CD14-positive monocyte (primary cell): ENCODE results near the gene UGT1A8. TPM values are rescaled to one million over a fixed set of nuclear protein-coding genes. Genes with fewer than 3 reads are reported as not detected.

Source experiments
- DNase-seq, 3 donors: peaks; one replicate each; pipeline ENCODE4 v3.0.0-alpha.2; 2011 to 2022
- H2AFZ ChIP-seq: 2 replicates; pipeline ENCODE4 v1.6.0; 2012; ENCODE audit warnings: mild to moderate bottlenecking, low read depth, low read length, inconsistent platforms; ENCODE audit not compliant: insufficient read depth, poor library complexity, severe bottlenecking
- H3K27ac ChIP-seq, 2 donors: 1 replicate in 1 of 2; 2 replicates in 1 of 2; pipeline ENCODE4 v1.5.1; 2012 to 2013; ENCODE audit warnings: low read length in 2 of 2, control low read depth in 1 of 2, inconsistent platforms in 1 of 2, low read depth in 1 of 2, mild to moderate bottlenecking in 1 of 2
- H3K27me3 ChIP-seq, 2 donors: one replicate each; pipeline versions ENCODE4 v1.6.0 to v1.6.1; 2011 to 2013; ENCODE audit warnings: low read length in 2 of 2; ENCODE audit not compliant: control insufficient read depth in 2 of 2, insufficient read depth in 2 of 2
- H3K36me3 ChIP-seq, 2 donors: replicated peaks in 1 of 2; 1 replicate in 1 of 2; 2 replicates in 1 of 2; pipeline versions ENCODE4 v1.5.1 to v1.6.1; 2012 to 2013; ENCODE audit warnings: low read length in 2 of 2, control low read depth in 1 of 2, inconsistent platforms in 1 of 2, mild to moderate bottlenecking in 1 of 2; ENCODE audit not compliant: insufficient read depth in 2 of 2, control insufficient read depth in 1 of 2
- H3K4me1 ChIP-seq, 2 donors: 1 replicate in 1 of 2; 2 replicates in 1 of 2; pipeline versions ENCODE4 v1.5.1 to v1.6.1; 2012 to 2013; ENCODE audit warnings: low read length in 2 of 2, control low read depth in 1 of 2, inconsistent platforms in 1 of 2, mild to moderate bottlenecking in 1 of 2, moderate library complexity in 1 of 2; ENCODE audit not compliant: insufficient read depth in 2 of 2, control insufficient read depth in 1 of 2
- H3K4me2 ChIP-seq: replicated peaks from 2 replicates; pipeline ENCODE3; 2012; ENCODE audit warnings: low read length, moderate library complexity, mild to moderate bottlenecking; ENCODE audit not compliant: poor library complexity, severe bottlenecking; ENCODE audit errors: extremely low read depth
- H3K4me3 ChIP-seq, 3 experiments: fragments of 200-600 bp in 1 of 3; sonication (generic) in 1 of 3; replicated peaks in 1 of 3; 1 replicate in 2 of 3; 2 replicates in 1 of 3; pipeline ENCODE4 v1.5.1; 2011 to 2013; ENCODE audit warnings: low read length in 3 of 3, mild to moderate bottlenecking in 3 of 3, control low read depth in 2 of 3, low read depth in 2 of 3, inconsistent platforms in 1 of 3, moderate library complexity in 1 of 3
- H3K79me2 ChIP-seq: 2 replicates; pipeline ENCODE4 v1.6.0; 2012; ENCODE audit warnings: mild to moderate bottlenecking, control low read depth, inconsistent platforms, low read length, moderate library complexity; ENCODE audit not compliant: insufficient read depth
- H3K9ac ChIP-seq: 2 replicates; pipeline ENCODE4 v1.6.0; 2017; ENCODE audit warnings: low read length, mild to moderate bottlenecking; ENCODE audit not compliant: insufficient read depth, poor library complexity, severe bottlenecking
- H3K9me3 ChIP-seq, 2 donors: replicated peaks in 1 of 2; 1 replicate in 1 of 2; 2 replicates in 1 of 2; pipeline versions ENCODE4 v1.5.1 to v1.6.1; 2012 to 2013; ENCODE audit warnings: low read length in 2 of 2, control low read depth in 1 of 2; ENCODE audit not compliant: control insufficient read depth in 1 of 2, insufficient read depth in 1 of 2
- H4K20me1 ChIP-seq: 2 replicates; pipeline ENCODE4 v1.6.0; 2012; ENCODE audit warnings: mild to moderate bottlenecking, low read length, control low read depth, moderate library complexity; ENCODE audit not compliant: insufficient read depth
- H3K27ac Mint-ChIP-seq, 7 donors: one replicate each; pipeline ENCODE4 v1.8.0; 2020; ENCODE audit warnings: mild to moderate bottlenecking in 7 of 7, mixed read lengths in 7 of 7, moderate library complexity in 6 of 7, inconsistent platforms in 2 of 7
- H3K27me3 Mint-ChIP-seq, 3 donors: one replicate each; pipeline ENCODE4 v1.8.0; 2021 to 2022; ENCODE audit warnings: low read depth in 3 of 3, mild to moderate bottlenecking in 3 of 3, mixed read lengths in 3 of 3, moderate library complexity in 3 of 3, inconsistent platforms in 1 of 3
- H3K36me3 Mint-ChIP-seq, 2 donors: one replicate each; pipeline ENCODE4 v1.8.0; 2020; ENCODE audit warnings: mixed read lengths in 2 of 2, inconsistent platforms in 1 of 2, mild to moderate bottlenecking in 1 of 2
- H3K4me1 Mint-ChIP-seq: one replicate; pipeline ENCODE4 v1.8.0; 2020; ENCODE audit warnings: mild to moderate bottlenecking, mixed read lengths
- H3K4me3 Mint-ChIP-seq, 2 donors: one replicate each; pipeline ENCODE4 v1.8.0; 2020; ENCODE audit warnings: mild to moderate bottlenecking in 2 of 2, mixed read lengths in 2 of 2, moderate library complexity in 1 of 2
- H3K9me3 Mint-ChIP-seq, 7 donors: one replicate each; pipeline ENCODE4 v1.8.0; 2020 to 2022; ENCODE audit warnings: mixed read lengths in 7 of 7, mild to moderate bottlenecking in 6 of 7, moderate library complexity in 6 of 7, inconsistent platforms in 2 of 7
- WGBS: methylation state at CpG from one replicate; pipeline ENCODE4 v1.1.5; 2013; ENCODE audit warnings: missing lambda C conversion rate; ENCODE audit not compliant: insufficient coverage; 5-methylcytosine and 5-hydroxymethylcytosine counted together
- intact Hi-C, 2 donors: fragments of 100-400 bp; cut with micrococcal nuclease; formaldehyde crosslinking; loops; one replicate each; pipeline versions ENCODE4 v1.15.0 to v1.15.1; 2023
- polyA plus RNA-seq, 3 donors: library from polyadenylated mRNA; depleted of rRNA in 1 of 3; unstranded in 2 of 3; stranded (reverse) in 1 of 3; fragments of 300-500 nt in 2 of 3; fragments of >200 nt in 1 of 3; fragmentation: Illumina TruSeq in 2 of 3; gene quantifications; 1 replicate in 2 of 3; 2 replicates in 1 of 3; pipeline ENCODE4 v1.2.3, GENCODE V29; 2012 to 2021
- TF ChIP-seq, protein P1 (sequence below): fragments of 200-600 bp; IDR thresholded peaks from one replicate; pipeline ENCODE4 v1.8.0; 2022; ENCODE audit warnings: antibody characterized with exemption, mild to moderate bottlenecking

UGT1A8 gene
- polyA plus RNA-seq, 3 donors: not detected

DNA sequence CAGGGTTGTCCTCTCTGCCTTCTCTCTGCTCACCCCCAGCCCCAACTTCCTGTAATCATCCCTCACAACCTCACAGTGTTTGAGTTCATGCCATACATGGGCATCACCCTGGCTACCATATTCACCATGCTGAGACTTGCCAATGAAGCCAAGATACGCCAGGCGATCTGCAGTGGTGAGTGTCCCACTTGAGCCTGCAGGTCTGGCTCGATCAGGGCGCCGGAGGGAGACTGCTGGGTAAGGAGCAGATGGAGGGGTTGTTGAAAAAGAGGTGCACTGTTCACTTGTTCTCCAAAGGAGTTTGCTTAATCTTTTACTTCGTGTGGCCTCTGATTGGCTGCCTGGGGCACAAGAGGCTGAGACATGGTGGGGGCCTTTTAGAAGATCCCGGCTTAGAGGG is 175.3 kb downstream of the UGT1A8 start:
- Histone ChIP-seq H3K36me3 (no peaks in the 10 kb centered on the region), H3K9me3 (no peaks in the 10 kb centered on the region), H3K27ac (no peak overlapping the region), H2AFZ (no peak overlapping the region), H3K4me1 (no peaks in the 10 kb centered on the region), H4K20me1 (no peaks in the 10 kb centered on the region), H3K79me2 (no peaks in the 10 kb centered on the region), H3K4me2 (no peak overlapping the region), H3K27me3 (no peaks in the 10 kb centered on the region), H3K4me3 (no peak overlapping the region), H3K9ac (no peak overlapping the region)
- 95% methylated on average over 7 of the region's 7 CpGs for WGBS
- TF ChIP-seq, protein P1, sequence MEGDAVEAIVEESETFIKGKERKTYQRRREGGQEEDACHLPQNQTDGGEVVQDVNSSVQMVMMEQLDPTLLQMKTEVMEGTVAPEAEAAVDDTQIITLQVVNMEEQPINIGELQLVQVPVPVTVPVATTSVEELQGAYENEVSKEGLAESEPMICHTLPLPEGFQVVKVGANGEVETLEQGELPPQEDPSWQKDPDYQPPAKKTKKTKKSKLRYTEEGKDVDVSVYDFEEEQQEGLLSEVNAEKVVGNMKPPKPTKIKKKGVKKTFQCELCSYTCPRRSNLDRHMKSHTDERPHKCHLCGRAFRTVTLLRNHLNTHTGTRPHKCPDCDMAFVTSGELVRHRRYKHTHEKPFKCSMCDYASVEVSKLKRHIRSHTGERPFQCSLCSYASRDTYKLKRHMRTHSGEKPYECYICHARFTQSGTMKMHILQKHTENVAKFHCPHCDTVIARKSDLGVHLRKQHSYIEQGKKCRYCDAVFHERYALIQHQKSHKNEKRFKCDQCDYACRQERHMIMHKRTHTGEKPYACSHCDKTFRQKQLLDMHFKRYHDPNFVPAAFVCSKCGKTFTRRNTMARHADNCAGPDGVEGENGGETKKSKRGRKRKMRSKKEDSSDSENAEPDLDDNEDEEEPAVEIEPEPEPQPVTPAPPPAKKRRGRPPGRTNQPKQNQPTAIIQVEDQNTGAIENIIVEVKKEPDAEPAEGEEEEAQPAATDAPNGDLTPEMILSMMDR: no peak
- H3K4me1 Mint-ChIP-seq: no peaks in the 10 kb centered on the region
- no peaks in the 10 kb centered on the region for H3K36me3 Mint-ChIP-seq
- intact Hi-C loops: no loop called here
- peaks cover 0 to 2% (median 0%) of the 10 kb centered on the region in 7 donors for H3K9me3 Mint-ChIP-seq
- no peak overlapping the region for H3K4me3 Mint-ChIP-seq
- H3K27ac Mint-ChIP-seq: no peak overlapping the region
- peaks cover 0 to 7% (median 4%) of the 10 kb centered on the region in 3 donors for H3K27me3 Mint-ChIP-seq
- no peak for DNase-seq

DNA sequence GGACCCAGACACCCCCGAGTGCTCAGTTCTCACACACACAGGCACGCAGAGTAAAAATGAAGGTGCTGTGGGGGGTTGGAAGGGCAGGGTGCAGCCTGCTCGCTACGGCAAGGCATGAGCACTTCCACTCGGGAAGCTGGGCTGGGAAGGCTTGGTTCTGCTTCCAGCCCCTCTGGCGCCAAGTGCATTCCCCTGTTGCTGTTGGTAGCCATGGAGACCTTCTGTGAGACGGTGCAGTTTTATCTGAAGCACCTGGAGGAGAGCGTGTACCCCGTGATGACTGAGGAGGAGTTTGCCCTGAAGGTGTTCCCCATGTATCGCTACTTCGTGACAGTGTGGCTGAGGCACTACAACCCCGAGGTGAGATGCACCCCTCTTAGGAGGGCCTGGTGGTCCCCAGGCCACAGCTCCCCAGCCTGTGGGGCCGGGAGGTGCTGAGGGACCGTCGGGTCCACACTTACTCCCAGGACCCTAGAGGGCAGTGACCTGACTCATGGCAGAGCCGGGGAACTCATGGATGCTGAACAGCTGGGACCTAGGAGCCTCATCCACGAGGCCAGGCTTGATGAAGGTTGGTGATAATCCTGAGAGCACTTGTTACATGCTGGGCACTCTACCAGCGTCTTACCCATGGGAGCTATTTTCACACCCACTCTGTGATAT is 176.2 kb downstream of the UGT1A8 start:
- intact Hi-C loops: no loop called here
- Histone ChIP-seq H3K4me3 (no peak overlapping the region), H4K20me1 (no peaks in the 10 kb centered on the region), H3K79me2 (no peaks in the 10 kb centered on the region), H3K27ac (no peak overlapping the region), H3K9ac (no peak overlapping the region), H2AFZ (no peak overlapping the region), H3K9me3 (no peaks in the 10 kb centered on the region), H3K36me3 (no peaks in the 10 kb centered on the region), H3K27me3 (no peaks in the 10 kb centered on the region), H3K4me1 (no peaks in the 10 kb centered on the region), H3K4me2 (no peak overlapping the region)
- no peak overlapping the region for H3K27ac Mint-ChIP-seq
- no peaks in the 10 kb centered on the region for H3K36me3 Mint-ChIP-seq
- DNase-seq: no peak
- H3K4me3 Mint-ChIP-seq: no peak overlapping the region
- WGBS: 90% methylated on average over 15 of the region's 18 CpGs
- H3K4me1 Mint-ChIP-seq: no peaks in the 10 kb centered on the region
- H3K9me3 Mint-ChIP-seq: peaks cover 0 to 2% (median 0%) of the 10 kb centered on the region in 7 donors
- TF ChIP-seq, protein P1: no peak
- peaks cover 0 to 7% (median 4%) of the 10 kb centered on the region in 3 donors for H3K27me3 Mint-ChIP-seq
